Renal cortical epithelial cell (primary cell): ENCODE measurements around the gene EIF4G3. TPM values are rescaled to one million over a fixed set of nuclear protein-coding genes. Genes with fewer than 3 reads are reported as not detected.

Source experiments
- DNase-seq: peaks from one replicate; pipeline ENCODE4 v3.0.0-alpha.2; 2011; ENCODE audit warnings: low read depth
- total RNA-seq: library from RNA; depleted of rRNA; stranded (reverse); fragments of >200 nt; gene quantifications from 2 replicates; pipeline ENCODE4 v1.2.3, GENCODE V29; 2014

EIF4G3 gene
- total RNA-seq, 1 donor from 2014 or later: 95.3 TPM

- no peak for DNase-seq
Measured at GRCh38 chr1:20996554-20996953, 180.1 kb downstream of the EIF4G3 start.

- no peak for DNase-seq
Measured at GRCh38 chr1:20993716-20994575, 182.8 kb downstream of the EIF4G3 start.

- peak; percentile 77 for DNase-seq
Measured at GRCh38 chr1:20992322-20993056, 184.2 kb downstream of the EIF4G3 start.

- no peak for DNase-seq
Measured at GRCh38 chr1:20988943-20989342, 187.8 kb downstream of the EIF4G3 start.

GRCh38 chr1:20987831-20988825 is 188.6 kb downstream of the EIF4G3 start:
- no peak for DNase-seq

- no peak for DNase-seq
Measured at GRCh38 chr1:20983297-20983889, 193.3 kb downstream of the EIF4G3 start.

GRCh38 chr1:20982316-20982715 is 194.4 kb downstream of the EIF4G3 start:
- DNase-seq: no peak

GRCh38 chr1:20981915-20982314 is 194.8 kb downstream of the EIF4G3 start:
- peak; percentile 58 for DNase-seq

GRCh38 chr1:20980051-20980450 is 196.6 kb downstream of the EIF4G3 start:
- no peak for DNase-seq

GRCh38 chr1:20978413-20978812 is 198.3 kb downstream of the EIF4G3 start:
- DNase-seq: no peak

- DNase-seq: no peak
Measured at GRCh38 chr1:20975668-20976067, 201.0 kb downstream of the EIF4G3 start.

GRCh38 chr1:20974951-20975350 is 201.7 kb downstream of the EIF4G3 start:
- no peak for DNase-seq

- DNase-seq: no peak
Measured at GRCh38 chr1:20974069-20974468, 202.6 kb downstream of the EIF4G3 start.

GRCh38 chr1:20972855-20973254 is 203.8 kb downstream of the EIF4G3 start:
- no peak for DNase-seq

- peak; percentile 47 for DNase-seq
Measured at GRCh38 chr1:20964540-20965484, 211.9 kb downstream of the EIF4G3 start.

- DNase-seq: no peak
Measured at GRCh38 chr1:20962576-20963258, 214.0 kb downstream of the EIF4G3 start.

- no peak for DNase-seq
Measured at GRCh38 chr1:20958430-20958829, 218.3 kb downstream of the EIF4G3 start.

- peak; percentile 22 for DNase-seq
Measured at GRCh38 chr1:20956272-20956671, 220.4 kb downstream of the EIF4G3 start.

GRCh38 chr1:20950679-20951078 is 226.0 kb downstream of the EIF4G3 start:
- DNase-seq: peak; percentile 67
